HG02852 (cell line): ENCODE measurements around the gene NRG2.

Experiments used
- ATAC-seq: cut with Tn5 transposase; IDR thresholded peaks from one replicate; pipeline ENCODE4 v1.9.1; 2021; ENCODE audit warnings: mild to moderate bottlenecking, moderate library complexity; ENCODE audit not compliant: unreplicated experiment

Gene NRG2

GRCh38 chr5:139886213-139886612 is 156.9 kb downstream of the NRG2 start:
- ATAC-seq = no peak

- ATAC-seq = no peak
Observed at GRCh38 chr5:139885857-139886208, 157.3 kb downstream of the NRG2 start.

- ATAC-seq = no peak
Observed at GRCh38 chr5:139885172-139885856, 157.8 kb downstream of the NRG2 start.

GRCh38 chr5:139884734-139885133 is 158.4 kb downstream of the NRG2 start:
- ATAC-seq = no peak

- no peak for ATAC-seq
Observed at GRCh38 chr5:139884144-139884543, 159.0 kb downstream of the NRG2 start.

- ATAC-seq = no peak
Observed at GRCh38 chr5:139882961-139883539, 160.0 kb downstream of the NRG2 start.

- ATAC-seq = no peak
Observed at GRCh38 chr5:139882316-139882715, 160.8 kb downstream of the NRG2 start.

GRCh38 chr5:139881143-139881733 is 161.9 kb downstream of the NRG2 start:
- ATAC-seq = no peak

- ATAC-seq = no peak
Observed at GRCh38 chr5:139880416-139881142, 162.5 kb downstream of the NRG2 start.

- ATAC-seq = no peak
Observed at GRCh38 chr5:139878093-139878492, 165.0 kb downstream of the NRG2 start.

- ATAC-seq = no peak
Observed at GRCh38 chr5:139877129-139877597, 165.9 kb downstream of the NRG2 start.

- ATAC-seq = no peak
Observed at GRCh38 chr5:139875957-139876356, 167.1 kb downstream of the NRG2 start.

GRCh38 chr5:139872851-139873794 is 170.0 kb downstream of the NRG2 start:
- ATAC-seq = no peak

- ATAC-seq = no peak
Observed at GRCh38 chr5:139872052-139872766, 170.9 kb downstream of the NRG2 start.

GRCh38 chr5:139871614-139872013 is 171.5 kb downstream of the NRG2 start:
- no peak for ATAC-seq

GRCh38 chr5:139870677-139871076 is 172.4 kb downstream of the NRG2 start:
- ATAC-seq = no peak

GRCh38 chr5:139869042-139869790 is 173.9 kb downstream of the NRG2 start:
- ATAC-seq = no peak

- no peak for ATAC-seq
Observed at GRCh38 chr5:139867581-139867980, 175.5 kb downstream of the NRG2 start.

GRCh38 chr5:139867109-139867508 is 176.0 kb downstream of the NRG2 start:
- no peak for ATAC-seq
